H9 (cell line): ENCODE measurements around the gene MYH11. TPM values are rescaled to one million over a fixed set of nuclear protein-coding genes. Genes with fewer than 3 reads are reported as not detected.

ENCODE experiments used
- DNase-seq: peaks from one replicate; pipeline ENCODE4 v3.0.0-alpha.2; 2017
- H2AFZ ChIP-seq: one replicate; pipeline ENCODE4 v1.6.1; 2013; ENCODE audit warnings: mild to moderate bottlenecking, low read length, control low read depth, moderate library complexity
- H2AK5ac ChIP-seq: 2 replicates; pipeline ENCODE4 v1.6.1; 2013; ENCODE audit warnings: low read length, control low read depth, mixed read lengths; ENCODE audit not compliant: insufficient read length
- H2BK120ac ChIP-seq: one replicate; pipeline ENCODE4 v1.6.1; 2013; ENCODE audit warnings: low read depth, mild to moderate bottlenecking, low read length, control low read depth, inconsistent platforms; ENCODE audit not compliant: poor library complexity, severe bottlenecking
- H2BK12ac ChIP-seq: 2 replicates; pipeline ENCODE4 v1.6.1; 2013; ENCODE audit warnings: low read length, control low read depth, mixed read lengths, low read depth; ENCODE audit not compliant: insufficient read length
- H2BK15ac ChIP-seq: 2 replicates; pipeline ENCODE4 v1.6.1; 2013; ENCODE audit warnings: low read depth, low read length, control low read depth
- H2BK20ac ChIP-seq: one replicate; pipeline ENCODE4 v1.6.1; 2013; ENCODE audit warnings: low read depth, mild to moderate bottlenecking, low read length, control low read depth, inconsistent platforms; ENCODE audit not compliant: poor library complexity, severe bottlenecking
- H2BK5ac ChIP-seq: 2 replicates; pipeline ENCODE4 v1.6.1; 2013; ENCODE audit warnings: low read length, control low read depth, mixed read lengths; ENCODE audit not compliant: insufficient read length
- H3K14ac ChIP-seq: 2 replicates; pipeline ENCODE4 v1.6.1; 2013; ENCODE audit warnings: low read length, control low read depth; ENCODE audit not compliant: insufficient read depth
- H3K18ac ChIP-seq: 2 replicates; pipeline ENCODE4 v1.6.1; 2013; ENCODE audit warnings: low read depth, mild to moderate bottlenecking, mixed read lengths, low read length, control low read depth; ENCODE audit not compliant: insufficient read length
- H3K23ac ChIP-seq: 2 replicates; pipeline ENCODE4 v1.6.1; 2013; ENCODE audit warnings: low read length, control low read depth, mixed read lengths, low read depth; ENCODE audit not compliant: insufficient read length
- H3K23me2 ChIP-seq: 2 replicates; pipeline ENCODE4 v1.6.1; 2013; ENCODE audit warnings: low read depth, mild to moderate bottlenecking, mixed read lengths, low read length, control low read depth; ENCODE audit not compliant: insufficient read length, poor library complexity, severe bottlenecking
- H3K27ac ChIP-seq: 2 replicates; pipeline ENCODE4 v1.5.1; 2013; ENCODE audit warnings: low read length, control low read depth, mixed read lengths, low read depth; ENCODE audit not compliant: insufficient read length
- H3K27me3 ChIP-seq: 2 replicates; pipeline ENCODE4 v1.6.1; 2013; ENCODE audit warnings: low read length, control low read depth, inconsistent platforms; ENCODE audit not compliant: insufficient read depth
- H3K4ac ChIP-seq: 2 replicates; pipeline ENCODE4 v1.6.1; 2013; ENCODE audit warnings: low read depth, mild to moderate bottlenecking, control low read depth, inconsistent platforms, low read length, moderate library complexity
- H3K4me1 ChIP-seq: 2 replicates; pipeline ENCODE4 v1.6.1; 2013; ENCODE audit warnings: low read length, control low read depth, inconsistent platforms; ENCODE audit not compliant: insufficient read depth
- H3K4me2 ChIP-seq: 2 replicates; pipeline ENCODE4 v1.6.1; 2013; ENCODE audit warnings: low read length, control low read depth, mixed read lengths; ENCODE audit not compliant: insufficient read length, insufficient read depth
- H3K56ac ChIP-seq: 2 replicates; pipeline ENCODE4 v1.6.1; 2013; ENCODE audit warnings: low read depth, mild to moderate bottlenecking, mixed read lengths, low read length, control low read depth; ENCODE audit not compliant: insufficient read length
- H3K79me1 ChIP-seq: 2 replicates; pipeline ENCODE4 v1.6.1; 2013; ENCODE audit warnings: low read depth, mild to moderate bottlenecking, moderate library complexity, low read length, control low read depth, inconsistent platforms; ENCODE audit not compliant: insufficient read depth, poor library complexity, severe bottlenecking
- H3K79me2 ChIP-seq: 2 replicates; pipeline ENCODE4 v1.6.1; 2013; ENCODE audit warnings: low read length, control low read depth, inconsistent platforms; ENCODE audit not compliant: insufficient read depth
- H3K9ac ChIP-seq: 2 replicates; pipeline ENCODE4 v1.6.1; 2013; ENCODE audit warnings: low read length, control low read depth, mixed read lengths; ENCODE audit not compliant: insufficient read length; ENCODE audit errors: extremely low read depth
- H3K9me3 ChIP-seq: one replicate; pipeline ENCODE4 v1.6.1; 2013; ENCODE audit warnings: low read depth, low read length, inconsistent platforms; ENCODE audit not compliant: control insufficient read depth
- H3T11ph ChIP-seq: one replicate; pipeline ENCODE4 v1.6.1; 2013; ENCODE audit warnings: mild to moderate bottlenecking, low read length, control low read depth, inconsistent platforms
- H4K20me1 ChIP-seq: one replicate; pipeline ENCODE4 v1.6.1; 2013; ENCODE audit not compliant: control insufficient read depth, insufficient read length, insufficient read depth
- H4K5ac ChIP-seq: 2 replicates; pipeline ENCODE4 v1.6.1; 2013; ENCODE audit warnings: low read depth, mild to moderate bottlenecking, mixed read lengths, low read length, control low read depth; ENCODE audit not compliant: insufficient read length
- H4K8ac ChIP-seq: replicated peaks from 2 replicates; pipeline ENCODE4 v1.6.1; 2013; ENCODE audit warnings: low read length, control low read depth, mixed read lengths, low read depth; ENCODE audit not compliant: insufficient read length
- H4K91ac ChIP-seq: 2 replicates; pipeline ENCODE4 v1.6.1; 2013; ENCODE audit warnings: low read depth, mild to moderate bottlenecking, moderate library complexity, mixed read lengths, low read length, control low read depth; ENCODE audit not compliant: insufficient read length
- H3K27ac Mint-ChIP-seq, 3 experiments: 2 replicates in 2 of 3; 3 replicates in 1 of 3; pipeline ENCODE4 v1.8.0; 2020 to 2021; ENCODE audit warnings: mixed read lengths in 3 of 3, mild to moderate bottlenecking in 1 of 3, moderate library complexity in 1 of 3
- H3K27me3 Mint-ChIP-seq: 2 replicates; pipeline ENCODE4 v1.8.0; 2021; ENCODE audit warnings: low read depth, mild to moderate bottlenecking, moderate library complexity, mixed read lengths
- H3K36me3 Mint-ChIP-seq, 3 experiments: 2 replicates in 2 of 3; 3 replicates in 1 of 3; pipeline ENCODE4 v1.8.0; 2020 to 2021; ENCODE audit warnings: low read depth in 3 of 3, mixed read lengths in 3 of 3; ENCODE audit not compliant: insufficient read depth in 1 of 3
- H3K4me1 Mint-ChIP-seq, 2 experiments: 2 replicates each; pipeline ENCODE4 v1.8.0; 2020; ENCODE audit warnings: mixed read lengths in 2 of 2
- H3K4me3 Mint-ChIP-seq, 2 experiments: 2 replicates in 1 of 2; 3 replicates in 1 of 2; pipeline ENCODE4 v1.8.0; 2020 to 2021; ENCODE audit warnings: mild to moderate bottlenecking in 2 of 2, mixed read lengths in 2 of 2, moderate library complexity in 1 of 2
- H3K9me3 Mint-ChIP-seq, 2 experiments: 2 replicates in 1 of 2; 3 replicates in 1 of 2; pipeline ENCODE4 v1.8.0; 2020; ENCODE audit warnings: mild to moderate bottlenecking in 2 of 2, mixed read lengths in 2 of 2, moderate library complexity in 1 of 2
- CTCF ChIP-seq: fragments of 200-600 bp; sonication (generic); conservative IDR thresholded peaks from 3 replicates; pipeline ENCODE4 v1.8.0; 2021; ENCODE audit warnings: antibody characterized with exemption, mild to moderate bottlenecking
- WGBS: extraction: QIAGEN DNeasy Blood & Tissue Kit; methylation state at CpG from one replicate; pipeline ENCODE4 v1.1.7; 2013; ENCODE audit warnings: missing lambda C conversion rate, low lambda C conversion rate, mixed read lengths; ENCODE audit not compliant: insufficient read length; ENCODE audit errors: extremely low coverage; 5-methylcytosine and 5-hydroxymethylcytosine counted together
- total RNA-seq: library from RNA; stranded (reverse); gene quantifications from 2 replicates; pipeline ENCODE4 v1.2.1, GENCODE V29; 2021

The MYH11 gene
- total RNA-seq, 1 experiment from 2014 or later: 0.42 TPM

- Histone ChIP-seq H2BK5ac (no peak overlapping the region), H4K8ac (no peak overlapping the region), H3K27me3 (no peaks in the 10 kb centered on the region), H2AK5ac (no peak overlapping the region), H4K91ac (no peak overlapping the region), H3T11ph (no peak overlapping the region), H4K5ac (no peak overlapping the region), H4K20me1 (no peaks in the 10 kb centered on the region), H3K18ac (no peak overlapping the region), H2BK12ac (no peak overlapping the region), H2AFZ (no peak overlapping the region), H3K27ac (no peak overlapping the region), H2BK120ac (no peak overlapping the region), H2BK20ac (no peak overlapping the region), H3K4me1 (no peaks in the 10 kb centered on the region), H3K23me2 (no peaks in the 10 kb centered on the region), H3K56ac (no peak overlapping the region), H3K4me2 (no peak overlapping the region), H3K79me1 (no peaks in the 10 kb centered on the region), H3K14ac (peak overlapping the region; percentile 16; the same call in 1 of the 2 replicates), H3K23ac (no peak overlapping the region), H3K79me2 (no peaks in the 10 kb centered on the region), H3K9me3 (no peaks in the 10 kb centered on the region), H2BK15ac (no peak overlapping the region), H3K4ac (no peak overlapping the region), H3K9ac (no peak overlapping the region)
- no peak overlapping the region for H3K27ac Mint-ChIP-seq
- no peak for TF ChIP-seq CTCF
- H3K36me3 Mint-ChIP-seq: no peaks in the 10 kb centered on the region
- H3K27me3 Mint-ChIP-seq: no peaks in the 10 kb centered on the region
- no peaks in the 10 kb centered on the region; a peak in 2 of 5 replicates for H3K9me3 Mint-ChIP-seq
- H3K4me3 Mint-ChIP-seq: no peak overlapping the region
- peak; percentile 35 for DNase-seq
- no CpG with 5 or more reads among the region's 11 CpGs for WGBS
- peaks cover 15 to 22% of the 10 kb centered on the region in 2 experiments for H3K4me1 Mint-ChIP-seq
Observed at GRCh38 chr16:15807603-15808009, 49.2 kb downstream of the MYH11 start.
